Measurements from ENCODE around the gene CACNA2D3.

CACNA2D3 gene

DNA sequence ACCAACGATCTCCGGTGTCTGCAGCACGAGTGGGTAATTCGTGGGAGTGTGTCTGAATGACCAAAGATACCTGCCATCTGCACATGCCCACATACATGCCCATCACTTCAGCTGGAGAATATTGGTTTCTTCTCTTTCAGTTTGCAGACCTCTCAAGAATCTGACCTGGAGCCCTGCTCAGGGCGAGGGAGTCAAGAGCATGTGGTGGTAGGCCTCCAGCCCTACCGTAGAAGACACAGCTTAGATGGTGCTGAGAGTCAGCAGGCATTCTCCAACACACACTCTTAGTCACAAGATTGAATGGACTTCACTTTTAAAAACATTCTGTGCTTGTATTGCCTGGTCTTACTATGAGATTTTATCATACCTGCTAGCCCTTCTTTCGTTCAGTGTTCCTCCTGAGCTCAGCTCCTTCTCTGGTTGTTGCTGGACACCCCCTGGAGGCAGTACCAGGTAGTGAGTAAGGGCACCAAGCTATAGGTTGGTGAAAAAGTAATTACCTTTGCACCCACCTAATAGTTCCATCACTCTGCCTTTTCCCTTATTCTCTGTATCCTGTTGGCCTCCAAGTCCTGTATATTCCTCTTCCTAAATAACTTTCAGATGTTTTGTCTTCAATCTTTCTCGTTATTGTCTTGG, 252.0 kb downstream of the CACNA2D3 start:
- no peak for DNase-seq (ENCODE audit: low read depth)

DNA sequence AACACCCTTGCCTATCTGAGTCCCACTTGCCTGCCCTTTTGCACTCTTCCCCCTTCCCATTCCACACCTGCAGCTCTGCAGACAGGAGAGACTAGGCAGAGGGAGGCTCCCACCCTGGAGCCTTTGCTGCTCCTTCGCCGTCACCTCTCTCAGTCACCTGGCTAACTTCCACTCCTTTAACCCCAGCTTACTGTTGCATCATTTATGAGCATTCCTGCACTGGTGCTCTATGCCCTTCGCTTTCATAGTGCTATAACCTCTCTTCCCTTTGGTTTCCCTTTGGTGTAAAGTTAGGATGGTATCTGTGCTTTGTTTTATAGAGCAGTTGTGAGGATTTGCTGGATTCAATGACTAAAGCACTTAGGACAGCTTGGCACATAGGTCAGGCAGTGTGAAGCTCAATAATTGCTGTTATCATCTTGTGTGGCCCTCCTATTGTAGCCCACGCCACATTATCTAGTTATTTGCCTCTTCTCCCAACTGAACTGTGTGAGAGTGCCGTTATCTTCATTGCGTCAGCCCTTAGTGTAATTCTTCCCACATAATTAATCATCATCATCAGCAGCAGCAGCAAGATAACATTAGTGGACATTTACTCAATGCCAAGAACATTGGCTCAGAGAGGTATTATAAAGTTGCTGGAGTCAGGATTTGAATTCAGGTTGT, 253.9 kb downstream of the CACNA2D3 start:
- no peak for DNase-seq (ENCODE audit: low read depth)

DNA sequence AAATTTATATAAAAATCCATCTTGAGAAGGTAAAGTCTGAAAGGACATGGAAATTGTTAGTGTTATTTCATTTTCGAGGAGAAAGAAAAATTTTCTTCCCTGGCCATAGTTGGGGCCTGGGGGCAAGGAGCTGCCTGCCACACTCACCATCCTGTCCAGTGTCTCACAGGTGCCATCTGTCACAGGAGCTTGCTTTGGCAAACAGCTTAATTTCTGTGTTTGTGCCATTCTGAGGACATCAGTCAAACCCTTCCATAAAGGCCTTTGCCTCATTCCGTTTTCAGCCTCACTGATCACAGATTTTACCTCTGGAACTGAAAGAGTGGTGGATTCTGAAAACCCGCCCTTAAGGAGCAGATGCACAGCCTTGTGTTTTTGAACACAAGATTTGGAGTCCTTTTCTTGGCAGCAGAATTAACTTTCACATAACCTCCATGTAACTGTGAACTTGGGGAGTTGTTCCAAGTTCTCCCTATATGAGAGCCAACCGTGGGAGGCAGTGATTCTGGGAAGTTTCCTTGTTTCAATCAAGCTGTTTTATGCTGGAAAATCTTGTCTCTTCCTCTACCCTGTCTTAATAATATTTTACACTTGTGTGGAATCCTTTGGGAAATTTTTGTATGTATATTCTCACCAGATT, 254.7 kb downstream of the CACNA2D3 start:
- DNase-seq (ENCODE audit: low read depth), result no peak

DNA sequence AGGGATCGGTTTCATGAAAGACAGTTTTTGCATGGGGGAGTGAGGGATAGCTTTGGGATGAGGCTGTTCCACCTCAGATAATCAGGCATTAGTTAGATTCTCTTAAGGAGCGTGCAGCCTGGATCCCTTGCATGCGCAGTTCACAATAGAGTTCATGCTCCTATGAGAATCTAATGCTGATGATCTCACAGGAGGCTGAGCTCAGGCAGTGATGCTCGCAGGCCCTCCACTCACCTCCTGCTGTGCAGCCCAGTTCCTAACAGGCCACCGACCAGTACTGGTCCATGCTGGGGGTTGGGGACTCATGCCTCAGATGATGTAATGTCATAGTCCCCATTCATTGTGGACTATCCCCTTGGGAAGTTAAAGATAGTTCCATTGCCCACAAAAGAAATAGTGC, 255.8 kb downstream of the CACNA2D3 start:
- DNase-seq (ENCODE audit: low read depth), result no peak

DNA sequence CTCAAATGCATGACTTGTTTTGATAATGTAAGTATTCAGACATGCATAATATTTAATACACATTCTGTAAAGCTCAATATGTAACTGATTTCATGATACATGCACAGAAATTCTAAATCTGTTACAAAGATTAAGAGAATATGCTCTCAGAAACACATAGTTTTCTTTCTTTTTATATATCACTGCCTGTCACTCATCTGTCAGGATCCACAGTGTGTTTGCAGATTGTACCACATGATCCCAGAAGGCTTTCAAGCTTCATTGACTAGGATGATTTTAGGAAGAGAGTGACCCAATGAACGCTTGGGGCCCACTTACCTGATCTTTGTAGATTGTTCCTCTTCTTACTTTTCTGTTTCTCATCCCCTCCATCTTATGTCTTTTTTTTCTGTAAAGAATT, 261.9 kb downstream of the CACNA2D3 start:
- DNase-seq (ENCODE audit: low read depth), result no peak

DNA sequence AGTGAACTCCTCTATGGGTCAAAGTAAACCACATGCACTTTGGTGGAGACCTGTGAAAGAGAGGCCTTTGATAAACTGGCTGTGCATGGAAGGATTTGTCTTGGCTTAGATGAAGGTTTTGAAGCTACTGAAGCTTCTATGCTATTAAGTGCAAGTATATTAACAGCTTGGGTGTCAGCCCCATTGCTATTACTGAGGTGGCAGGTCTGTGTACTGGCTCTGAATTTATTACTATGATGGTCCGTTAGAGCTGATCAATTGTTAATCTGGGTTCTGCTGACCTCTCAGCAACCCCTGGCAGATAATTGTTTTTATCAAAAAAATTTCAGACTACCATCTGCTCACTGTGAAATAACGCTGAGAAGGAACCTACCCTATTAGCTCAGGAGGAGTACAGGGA, 268.2 kb downstream of the CACNA2D3 start:
- DNase-seq (ENCODE audit: low read depth), result no peak

DNA sequence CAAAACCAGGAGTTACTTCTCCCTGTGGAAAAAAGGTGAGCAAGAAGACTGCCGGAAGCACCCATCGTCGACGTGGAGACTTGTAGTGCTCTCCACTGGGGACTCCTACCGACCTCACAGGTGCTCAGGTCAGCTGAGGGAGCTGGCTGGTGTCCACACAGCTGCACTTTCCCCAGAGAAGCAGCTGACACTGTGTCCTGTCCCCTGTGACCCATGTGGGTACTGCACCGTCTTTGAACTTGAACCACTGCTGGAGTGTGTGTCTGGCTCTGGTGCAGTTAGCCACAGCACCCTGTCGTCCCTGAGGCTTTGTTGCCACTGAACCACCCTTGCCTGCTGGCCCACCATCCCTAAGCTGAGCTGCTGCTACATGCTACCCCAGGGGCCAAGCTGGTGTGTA, 270.8 kb downstream of the CACNA2D3 start:
- DNase-seq (ENCODE audit: low read depth), result no peak

DNA sequence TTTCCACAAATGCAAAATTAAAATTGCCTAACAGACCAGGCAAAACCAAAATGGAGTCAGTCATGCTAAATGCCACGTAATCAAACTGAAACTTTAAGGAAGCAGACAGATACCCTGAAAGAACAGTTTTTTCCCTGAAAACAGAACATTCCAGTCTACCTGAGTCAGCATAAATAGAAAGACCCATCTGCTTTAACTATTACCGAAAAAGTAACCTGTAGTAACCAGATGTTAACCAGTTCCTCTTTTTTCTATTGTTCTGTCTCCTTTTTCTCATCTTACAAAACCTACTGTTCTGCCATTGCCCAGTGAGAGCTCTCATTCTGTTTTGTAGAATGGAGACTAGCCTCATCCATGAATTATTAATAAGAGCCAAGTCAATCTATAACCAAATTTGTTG, 286.0 kb downstream of the CACNA2D3 start:
- no peak for DNase-seq (ENCODE audit: low read depth)

DNA sequence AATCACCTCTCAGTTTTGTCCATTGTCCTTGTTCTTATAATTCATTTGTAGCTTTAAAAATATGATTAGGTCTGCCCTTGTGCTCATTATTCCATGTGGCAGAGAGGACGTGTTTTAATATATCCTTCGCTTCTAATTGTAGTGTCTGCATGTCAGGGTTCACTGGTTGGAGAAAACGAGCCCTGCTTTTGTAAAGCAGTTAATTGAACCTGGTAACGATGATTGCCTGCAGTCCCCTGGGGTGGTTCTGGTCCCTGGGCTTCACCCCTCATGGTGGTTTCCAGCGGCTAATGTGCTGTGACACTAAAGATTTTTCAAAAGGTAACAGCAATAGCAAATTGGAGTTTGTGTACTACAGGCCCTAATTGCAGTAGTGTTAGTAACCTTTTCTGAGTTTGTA, 299.6 kb downstream of the CACNA2D3 start:
- no peak for DNase-seq (ENCODE audit: low read depth)

DNA sequence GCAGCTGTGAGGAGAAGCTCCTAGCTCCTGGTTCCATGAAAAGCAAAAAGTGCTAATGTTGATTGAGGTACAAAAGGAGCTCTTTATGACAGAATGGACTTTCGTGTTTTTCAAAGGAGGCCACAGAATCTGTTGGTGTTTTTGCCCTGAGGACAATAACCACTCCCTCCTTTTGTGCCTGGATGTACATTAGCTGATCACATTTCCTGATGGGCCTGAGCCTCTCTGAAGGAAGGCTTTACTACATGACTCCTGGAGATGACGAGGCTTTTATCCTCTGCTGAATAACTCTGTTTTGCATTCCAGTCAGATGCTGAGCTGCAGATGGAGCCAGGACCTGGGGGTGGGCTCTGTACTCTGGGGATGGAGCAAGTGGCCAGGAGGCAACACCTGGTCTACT, 301.9 kb downstream of the CACNA2D3 start:
- DNase-seq (ENCODE audit: low read depth), result no peak

DNA sequence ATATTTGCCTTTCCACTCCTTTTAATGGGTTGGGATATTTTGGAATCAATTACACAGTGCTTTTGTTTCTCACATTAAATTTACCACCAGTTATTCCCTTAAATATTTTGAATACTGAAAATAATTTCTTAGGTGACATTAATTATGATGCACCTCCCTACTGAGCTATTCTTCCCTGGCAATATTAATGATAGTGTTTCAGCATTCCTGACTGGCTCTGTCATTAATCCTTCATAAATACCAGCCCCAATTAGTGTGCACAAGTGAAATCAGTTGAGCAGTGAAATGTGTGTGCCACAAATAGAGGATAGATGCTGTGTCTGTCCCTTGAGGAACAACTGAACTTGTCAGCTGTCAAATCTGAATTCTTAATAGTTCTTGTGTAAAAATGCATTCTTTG, 304.0 kb downstream of the CACNA2D3 start:
- no peak for DNase-seq (ENCODE audit: low read depth)

DNA sequence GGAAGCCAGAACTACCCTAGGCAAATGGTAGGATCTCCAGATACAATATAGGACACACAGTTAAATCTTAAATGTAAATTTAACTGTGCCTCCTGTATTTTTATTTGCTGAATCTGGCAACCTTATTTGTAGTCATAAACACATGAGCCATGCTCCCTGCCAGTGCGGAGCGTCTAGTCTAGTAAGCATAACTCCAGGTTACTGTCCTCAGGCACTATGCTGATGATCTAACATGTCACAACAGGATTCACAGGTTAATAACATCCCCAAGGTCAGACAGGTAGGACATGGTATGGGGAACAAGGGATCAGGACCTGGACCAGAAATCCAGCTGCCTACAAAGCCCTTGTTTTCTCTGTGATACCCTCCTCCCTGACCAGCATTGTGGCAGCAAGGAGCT, 305.1 kb downstream of the CACNA2D3 start:
- no peak for DNase-seq (ENCODE audit: low read depth)

DNA sequence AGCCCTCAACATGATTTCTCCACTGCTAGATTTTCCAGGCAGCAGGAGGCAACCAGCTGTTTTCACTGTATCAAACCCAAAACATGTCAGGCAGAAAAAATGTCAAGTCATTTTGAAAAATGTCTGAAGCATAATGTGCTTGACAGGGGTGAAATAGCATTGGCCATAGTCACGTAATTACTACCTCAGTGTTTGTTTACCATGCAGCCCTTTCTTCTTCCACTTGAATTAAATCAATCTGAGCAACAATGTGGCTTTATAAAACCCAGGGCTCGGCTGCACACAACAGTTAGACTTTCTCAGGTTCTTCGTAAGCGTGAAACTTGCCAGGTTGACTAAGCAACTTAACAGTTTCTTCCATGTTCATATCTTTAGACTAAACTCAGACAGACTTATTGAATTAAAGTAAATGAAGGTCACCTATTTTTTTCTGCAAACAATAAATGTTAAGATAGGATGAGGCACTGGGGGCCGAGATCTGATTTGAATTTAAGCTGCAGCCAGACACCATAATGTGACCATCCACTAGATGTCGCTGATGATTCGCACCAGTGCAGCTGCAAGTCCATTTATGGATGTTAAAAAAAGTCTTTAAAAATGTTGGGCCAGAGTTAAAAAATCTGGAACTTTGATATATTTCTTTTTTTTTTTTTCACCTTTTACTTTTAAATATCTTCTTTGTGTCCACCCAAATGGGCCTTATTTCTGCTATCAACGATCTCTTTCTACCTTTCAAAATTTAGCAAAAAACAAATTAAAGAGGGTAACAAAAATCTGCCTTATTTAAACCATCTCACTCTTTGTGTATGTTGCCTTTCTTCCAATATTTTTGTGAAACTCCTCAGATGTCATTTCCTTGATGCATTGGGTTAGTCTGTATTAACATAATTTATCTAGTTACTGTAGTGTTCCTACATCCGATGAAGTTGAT, 305.9 kb downstream of the CACNA2D3 start:
- DNase-seq (ENCODE audit: low read depth), result peak; percentile 10

DNA sequence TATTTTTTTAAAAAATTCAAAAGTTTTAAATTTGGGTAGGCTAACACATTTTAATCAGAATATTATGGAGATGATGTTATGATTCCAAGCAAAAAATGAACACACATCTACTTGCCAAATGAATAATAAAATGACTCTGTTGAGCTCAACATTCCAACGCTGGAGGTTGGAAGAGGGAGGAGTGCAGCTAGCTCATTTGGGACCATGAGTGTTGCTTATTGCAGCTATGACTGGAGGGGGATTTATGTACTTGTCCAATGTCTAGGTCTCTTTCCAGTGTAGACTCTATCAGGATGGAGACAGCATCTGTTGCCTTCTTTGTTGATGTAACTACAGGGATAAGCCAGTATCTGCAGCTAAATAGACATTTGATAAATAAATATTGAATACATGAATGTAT, 310.6 kb downstream of the CACNA2D3 start:
- DNase-seq (ENCODE audit: low read depth), result no peak

DNA sequence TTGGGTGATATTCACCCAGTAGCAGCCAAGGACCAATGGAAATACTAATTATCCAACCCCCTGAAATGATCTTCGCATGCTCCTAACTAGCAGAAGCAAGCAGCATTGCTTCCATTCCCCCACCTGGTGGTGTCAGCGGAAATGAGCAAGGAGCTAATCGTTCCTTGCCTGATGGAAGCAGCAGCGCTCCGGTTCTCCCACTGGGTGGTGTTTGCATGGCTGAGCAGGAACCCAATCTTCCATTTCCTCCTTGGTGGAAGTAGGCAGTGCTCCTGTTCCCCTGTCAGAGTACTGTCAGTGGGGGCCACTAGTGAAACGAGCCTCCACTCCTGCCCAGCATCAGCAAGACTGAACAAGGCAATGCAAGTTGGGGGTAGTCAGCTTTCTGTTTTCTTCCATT, 311.5 kb downstream of the CACNA2D3 start:
- no peak for DNase-seq (ENCODE audit: low read depth)

DNA sequence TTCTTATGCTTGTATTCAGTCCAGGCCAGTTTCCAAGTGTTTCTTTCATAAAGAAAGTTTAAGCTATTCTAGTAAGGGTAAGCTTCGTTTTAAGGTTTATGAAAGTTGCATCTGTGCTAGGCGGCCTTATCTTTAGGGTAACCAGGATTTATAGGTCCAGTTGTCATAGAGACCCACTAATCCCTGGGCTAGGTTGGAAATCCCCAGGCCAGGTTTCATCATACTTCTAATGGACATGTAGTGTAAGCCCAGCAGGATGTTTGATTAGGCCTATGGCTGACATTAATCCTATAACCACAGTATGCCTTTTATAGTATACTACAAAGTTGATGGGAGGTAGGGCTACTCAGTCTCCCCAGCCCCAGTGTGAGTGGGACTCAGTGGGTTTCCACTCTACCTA, 312.4 kb downstream of the CACNA2D3 start:
- DNase-seq (ENCODE audit: low read depth), result no peak

DNA sequence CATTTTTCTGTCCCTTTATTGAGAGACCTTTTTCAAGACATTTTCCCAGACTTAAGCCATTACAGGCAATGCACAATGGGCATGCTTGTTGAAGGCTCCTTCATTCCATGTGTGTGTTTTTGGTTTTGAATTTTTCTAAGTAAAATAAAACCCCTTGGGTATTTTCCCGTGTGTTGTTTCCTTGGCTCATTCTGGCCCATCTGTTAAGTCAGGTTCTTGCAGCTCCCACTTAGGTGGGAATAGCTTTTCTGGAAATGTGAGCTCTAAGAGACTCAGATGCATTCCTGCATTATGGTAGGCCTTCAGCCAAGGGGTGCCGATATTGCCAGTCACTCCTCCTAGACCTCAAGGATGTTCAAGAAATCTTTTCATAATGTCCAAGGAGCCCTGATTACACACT, 314.9 kb downstream of the CACNA2D3 start:
- DNase-seq (ENCODE audit: low read depth), result no peak

DNA sequence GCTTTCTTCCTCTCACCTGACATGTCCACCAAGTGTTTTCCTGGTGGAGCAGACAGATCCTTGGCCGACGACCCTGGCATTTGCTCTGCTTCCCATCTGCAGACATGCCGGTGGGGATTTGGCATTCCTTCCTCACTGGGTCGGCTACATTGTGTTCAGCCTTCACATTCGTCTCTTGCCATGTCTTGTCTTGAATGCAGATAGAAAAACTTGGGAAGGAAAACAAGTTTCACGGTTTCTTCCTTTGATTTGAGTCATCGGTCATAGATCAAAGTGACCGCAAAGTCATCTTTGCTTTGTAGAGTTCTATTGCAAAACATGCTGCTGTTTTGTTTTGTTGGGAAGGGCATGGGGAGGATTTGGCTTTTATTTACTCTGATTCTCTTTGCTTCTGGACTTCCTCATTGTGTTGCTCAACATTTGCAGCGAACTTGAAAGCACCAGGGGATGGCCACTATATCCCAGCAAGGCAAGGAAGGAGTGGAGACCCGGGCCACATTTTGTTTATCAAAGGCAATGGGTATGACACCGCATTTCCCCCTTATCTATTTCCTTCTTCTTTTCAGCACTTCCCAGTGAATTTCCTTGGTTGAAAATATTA, 321.3 kb downstream of the CACNA2D3 start:
- DNase-seq (ENCODE audit: low read depth), result no peak

DNA sequence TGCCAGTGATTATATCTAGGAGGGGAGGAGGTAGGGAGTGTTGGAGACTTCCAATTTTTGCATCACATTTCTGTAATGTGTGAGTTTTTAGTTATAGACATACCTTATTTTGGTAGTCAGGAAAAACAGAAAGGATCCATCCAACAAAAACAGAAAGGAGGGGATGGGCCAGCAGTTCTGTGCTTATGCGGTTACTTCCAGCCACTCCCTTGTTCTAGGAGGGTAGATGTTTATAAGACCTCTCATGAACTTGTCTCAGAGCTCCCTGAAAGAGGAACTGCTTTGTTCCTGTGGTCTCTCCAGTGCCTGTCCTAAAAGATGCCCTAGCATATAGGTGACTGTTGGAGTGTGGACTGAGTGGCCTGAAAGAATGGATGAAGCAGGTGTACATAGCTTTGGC, 323.3 kb downstream of the CACNA2D3 start:
- DNase-seq (ENCODE audit: low read depth), result no peak

DNA sequence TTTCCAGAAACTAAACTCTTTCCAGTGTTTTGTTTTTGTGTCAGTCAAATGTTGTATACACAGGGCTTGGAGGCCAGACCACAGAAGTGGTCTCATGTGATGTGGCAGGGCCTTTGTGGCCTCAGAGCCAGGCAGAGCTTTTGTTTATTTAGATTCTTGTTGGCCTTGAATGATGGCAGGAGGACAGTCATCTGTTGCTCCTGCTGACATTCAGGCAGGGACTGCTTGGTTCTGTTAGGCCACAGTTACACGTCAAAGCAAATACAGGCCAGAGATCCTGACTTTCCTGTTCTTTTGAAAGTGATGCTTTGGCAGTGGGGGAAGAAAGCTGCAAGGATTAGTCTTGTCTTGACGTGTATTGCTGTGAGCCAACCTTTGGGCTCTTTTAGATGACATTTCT, 325.1 kb downstream of the CACNA2D3 start:
- no peak for DNase-seq (ENCODE audit: low read depth)

DNA sequence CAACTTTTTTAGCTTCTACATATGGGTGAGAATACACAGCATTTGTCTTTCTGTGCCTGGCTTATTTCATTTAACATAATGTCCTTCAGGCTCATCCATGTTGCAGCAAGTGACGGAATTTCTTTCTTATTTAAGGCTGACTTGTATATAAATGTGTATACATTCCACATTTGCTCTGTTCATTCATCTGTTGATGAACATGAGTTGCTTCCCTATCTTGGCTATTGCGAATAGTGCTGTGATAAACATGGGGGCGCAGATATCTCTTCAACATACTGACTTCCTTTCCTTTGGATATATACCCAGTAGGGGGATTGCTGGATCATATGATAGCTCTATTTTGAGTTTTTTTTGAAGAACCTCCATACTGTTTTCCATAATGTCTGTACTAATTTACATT, 332.5 kb downstream of the CACNA2D3 start:
- DNase-seq (ENCODE audit: low read depth), result no peak

DNA sequence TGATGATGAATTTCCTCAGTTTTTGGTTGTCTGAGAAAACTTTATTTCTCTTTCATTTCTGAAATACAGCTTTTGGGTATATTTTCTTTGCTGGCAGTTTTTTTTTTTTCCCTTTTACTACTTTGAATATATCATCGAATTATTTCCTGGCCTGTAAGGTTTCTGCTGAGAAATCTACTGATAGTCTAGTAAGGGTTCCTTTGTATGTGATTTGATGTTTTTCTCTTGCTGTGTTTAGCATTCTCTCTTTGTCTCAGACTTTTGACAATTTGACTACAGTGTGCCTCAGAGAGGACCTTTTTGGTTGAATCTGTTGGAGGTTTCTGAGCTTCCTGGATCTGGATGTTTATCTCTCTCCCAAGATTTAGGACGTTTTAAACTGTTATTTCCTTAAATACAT, 336.0 kb downstream of the CACNA2D3 start:
- DNase-seq (ENCODE audit: low read depth), result no peak
